ENCODE results near the gene PLEKHA7. TPM values are rescaled to one million over a fixed set of nuclear protein-coding genes. Genes with fewer than 3 reads are reported as not detected.

Gene PLEKHA7
- total and polyA plus RNA-seq, 2 of the 13 experiments (the other 11 are each of a cell fraction or from before 2014, with no cell fraction given), result 17.5 to 18.7 TPM

DNA sequence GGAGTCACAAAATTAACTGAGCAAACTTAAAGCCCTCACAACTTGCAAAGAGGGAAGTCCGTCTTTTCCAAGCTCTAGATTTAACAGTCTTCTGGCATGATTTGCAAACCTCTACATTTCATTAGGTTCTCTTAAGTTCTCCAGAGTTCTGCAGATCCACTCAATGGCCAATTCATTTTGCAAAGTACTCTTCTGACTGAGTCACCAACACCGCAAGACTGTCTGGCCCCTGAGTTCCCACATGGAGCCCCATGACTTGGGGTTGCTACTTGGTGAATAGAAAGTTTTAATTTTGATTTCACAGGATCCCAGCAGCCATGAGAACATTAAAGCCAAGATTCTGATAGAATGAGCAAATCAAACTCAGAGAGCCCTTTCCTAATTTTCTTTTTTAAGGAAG, 134.5 kb downstream of the PLEKHA7 start:
- in situ Hi-C loops (cut with HindIII; ENCODE audit: extremely low pct_ligation_motif_present, low pct_unique_long_range_greater_than_20kb), result no loop called here
- 100% methylated on average over 2 of the region's 2 CpGs for WGBS (ENCODE audit: low lambda C conversion rate)
- no peak overlapping the region for H2AFZ ChIP-seq (ENCODE audit: low read length)
- DNase-seq (ENCODE audit: low spot score) (no peak), ATAC-seq (no peak), FAIRE-seq (no peak)
- H4K20me1 ChIP-seq (ENCODE audit: insufficient read depth, low read length), result 0 out of 2 replicates have a peak, but pooled peaks cover 3% of the 10 kb centered on the region
- H3K4me1 ChIP-seq (ENCODE audit: insufficient read depth, low read length), result peaks cover 22% of the 10 kb centered on the region
- ChIA-PET CTCF (ENCODE audit: low intra/inter-chr PET ratio, low total read pairs) (no interaction called here), POLR2A (no interaction called here)
- BruUV-seq (replicated peaks), result no TSS peak
- H3K9me3 ChIP-seq (ENCODE audit: low read length), result no peaks in the 10 kb centered on the region
- H3K27ac ChIP-seq (ENCODE audit: extremely low read length, insufficient read depth, low read length), result no peak overlapping the region
- no peak overlapping the region for H3K4me3 ChIP-seq (replicated peaks in 1 of 3; ENCODE audit: insufficient read depth in 1 of 3, low read depth in 2 of 3, low read length in 3 of 3)
- no peak overlapping the region for H3K4me2 ChIP-seq (ENCODE audit: low read depth, low read length)
- TF ChIP-seq ZNF580 (CRISPR knock-in tag; IDR thresholded peaks at IDR 0.05; ENCODE audit: borderline replicate concordance, low read depth) (no peak), SMYD3 (CRISPR knock-in tag; IDR thresholded peaks at IDR 0.05) (no peak), ZNF790 (CRISPR knock-in tag; IDR thresholded peaks at IDR 0.05; ENCODE audit: borderline replicate concordance) (no peak), PPARG (CRISPR knock-in tag; conservative IDR thresholded peaks at IDR 0.05) (no peak), NRL (CRISPR knock-in tag; IDR thresholded peaks at IDR 0.05; ENCODE audit: borderline replicate concordance) (no peak), ASH2L (IDR thresholded peaks at IDR 0.05; ENCODE audit: insufficient read length, low read depth, low read length) (no peak), ZFYVE20 (CRISPR knock-in tag; IDR thresholded peaks at IDR 0.05; ENCODE audit: borderline replicate concordance, low read depth) (no peak), ATF4 (CRISPR knock-in tag; IDR thresholded peaks at IDR 0.05) (no peak), GATAD2A (CRISPR knock-in tag; IDR thresholded peaks at IDR 0.05) (no peak)
- TF ChIP-seq, protein P1, sequence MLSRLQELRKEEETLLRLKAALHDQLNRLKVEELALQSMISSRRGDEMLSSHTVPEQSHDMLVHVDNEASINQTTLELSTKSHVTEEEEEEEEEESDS (CRISPR knock-in tag; IDR thresholded peaks at IDR 0.05; ENCODE audit: borderline replicate concordance), result no peak
- TF ChIP-seq, protein P2, sequence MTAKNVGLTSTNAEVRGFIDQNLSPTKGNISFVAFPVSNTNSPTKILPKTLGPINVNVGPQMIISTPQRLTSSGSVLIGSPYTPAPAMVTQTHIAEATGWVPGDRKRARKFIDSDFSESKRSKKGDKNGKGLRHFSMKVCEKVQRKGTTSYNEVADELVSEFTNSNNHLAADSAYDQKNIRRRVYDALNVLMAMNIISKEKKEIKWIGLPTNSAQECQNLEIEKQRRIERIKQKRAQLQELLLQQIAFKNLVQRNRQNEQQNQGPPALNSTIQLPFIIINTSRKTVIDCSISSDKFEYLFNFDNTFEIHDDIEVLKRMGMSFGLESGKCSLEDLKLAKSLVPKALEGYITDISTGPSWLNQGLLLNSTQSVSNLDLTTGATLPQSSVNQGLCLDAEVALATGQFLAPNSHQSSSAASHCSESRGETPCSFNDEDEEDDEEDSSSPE (CRISPR knock-in tag; IDR thresholded peaks at IDR 0.05), result no peak
- TF ChIP-seq, protein P3, sequence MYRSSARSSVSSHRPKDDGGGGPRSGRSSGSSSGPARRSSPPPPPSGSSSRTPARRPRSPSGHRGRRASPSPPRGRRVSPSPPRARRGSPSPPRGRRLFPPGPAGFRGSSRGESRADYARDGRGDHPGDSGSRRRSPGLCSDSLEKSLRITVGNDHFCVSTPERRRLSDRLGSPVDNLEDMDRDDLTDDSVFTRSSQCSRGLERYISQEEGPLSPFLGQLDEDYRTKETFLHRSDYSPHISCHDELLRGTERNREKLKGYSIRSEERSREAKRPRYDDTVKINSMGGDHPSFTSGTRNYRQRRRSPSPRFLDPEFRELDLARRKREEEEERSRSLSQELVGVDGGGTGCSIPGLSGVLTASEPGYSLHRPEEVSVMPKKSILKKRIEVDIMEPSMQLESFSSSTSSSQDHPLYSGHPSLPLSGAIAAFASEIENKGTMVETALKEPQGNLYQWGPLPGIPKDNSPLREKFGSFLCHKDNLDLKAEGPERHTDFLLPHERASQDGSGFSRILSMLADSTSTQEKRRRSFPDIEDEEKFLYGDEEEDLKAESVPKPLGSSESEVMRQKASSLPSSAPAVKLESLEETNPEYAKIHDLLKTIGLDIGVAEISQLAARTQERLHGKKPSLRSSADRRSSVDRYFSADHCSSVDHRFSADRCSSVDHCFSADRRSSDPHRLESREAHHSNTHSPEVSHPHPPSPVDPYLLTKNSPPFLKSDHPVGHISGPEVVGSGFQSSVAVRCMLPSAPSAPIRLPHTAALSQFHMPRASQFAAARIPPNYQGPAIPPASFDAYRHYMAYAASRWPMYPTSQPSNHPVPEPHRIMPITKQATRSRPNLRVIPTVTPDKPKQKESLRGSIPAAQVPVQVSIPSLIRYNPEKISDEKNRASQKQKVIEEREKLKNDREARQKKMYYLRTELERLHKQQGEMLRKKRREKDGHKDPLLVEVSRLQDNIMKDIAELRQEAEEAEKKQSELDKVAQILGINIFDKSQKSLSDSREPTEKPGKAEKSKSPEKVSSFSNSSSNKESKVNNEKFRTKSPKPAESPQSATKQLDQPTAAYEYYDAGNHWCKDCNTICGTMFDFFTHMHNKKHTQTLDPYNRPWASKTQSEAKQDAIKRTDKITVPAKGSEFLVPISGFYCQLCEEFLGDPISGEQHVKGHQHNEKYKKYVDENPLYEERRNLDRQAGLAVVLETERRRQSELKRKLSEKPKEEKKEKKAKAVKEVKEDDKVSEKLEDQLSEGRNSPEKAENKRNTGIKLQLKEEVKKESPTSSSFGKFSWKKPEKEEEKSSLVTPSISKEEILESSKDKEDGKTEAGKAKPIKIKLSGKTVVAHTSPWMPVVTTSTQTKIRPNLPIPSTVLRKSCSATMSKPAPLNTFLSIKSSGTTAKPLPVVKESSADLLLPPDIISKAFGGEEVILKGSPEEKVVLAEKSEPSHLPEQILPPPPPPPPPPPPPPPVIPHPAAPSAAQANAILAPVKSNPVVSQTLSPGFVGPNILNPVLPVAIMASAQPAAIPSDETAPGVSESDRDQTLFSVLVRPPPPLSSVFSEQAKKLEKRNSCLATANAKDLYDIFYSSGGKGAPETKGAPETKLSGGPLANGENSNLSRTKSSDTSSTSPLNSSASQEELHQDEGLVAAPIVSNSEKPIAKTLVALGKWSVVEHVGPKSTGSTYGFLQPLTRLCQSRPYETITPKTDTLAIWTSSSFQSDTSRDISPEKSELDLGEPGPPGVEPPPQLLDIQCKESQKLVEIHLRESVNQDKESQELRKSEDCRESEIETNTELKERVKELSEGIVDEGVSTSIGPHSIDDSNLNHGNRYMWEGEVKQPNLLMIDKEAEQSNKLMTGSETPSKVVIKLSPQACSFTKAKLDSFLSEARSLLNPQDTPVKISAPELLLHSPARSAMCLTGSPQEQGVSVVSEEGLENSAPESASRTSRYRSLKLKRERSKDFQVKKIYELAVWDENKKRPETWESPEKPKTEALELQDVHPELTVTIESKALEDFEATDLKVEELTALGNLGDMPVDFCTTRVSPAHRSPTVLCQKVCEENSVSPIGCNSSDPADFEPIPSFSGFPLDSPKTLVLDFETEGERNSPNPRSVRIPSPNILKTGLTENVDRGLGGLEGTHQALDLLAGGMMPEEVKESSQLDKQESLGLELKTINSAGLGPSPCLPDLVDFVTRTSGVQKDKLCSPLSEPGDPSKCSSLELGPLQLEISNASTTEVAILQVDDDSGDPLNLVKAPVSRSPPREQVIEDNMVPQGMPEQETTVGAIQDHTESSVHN (CRISPR knock-in tag; IDR thresholded peaks at IDR 0.05), result no peak
- no peaks in the 10 kb centered on the region for H3K27me3 ChIP-seq (ENCODE audit: control insufficient read depth in 1 of 2, insufficient read depth in 2 of 2, low read length in 2 of 2)
- no peaks in the 10 kb centered on the region; a peak in 1 of 5 replicates for H3K36me3 ChIP-seq (replicated peaks in 1 of 2; ENCODE audit: control insufficient read depth in 1 of 2, insufficient read depth in 2 of 2, low read length in 2 of 2)
- no peak overlapping the region for H3K9ac ChIP-seq (ENCODE audit: insufficient read depth, low read depth, low read length)
- no peaks in the 10 kb centered on the region for H3K79me2 ChIP-seq (ENCODE audit: insufficient read depth, low read length)
- intact Hi-C loops (cut with micrococcal nuclease; ENCODE audit: unreplicated experiment), result no loop called here
